ENCODE data around the gene ACTMAP. TPM values are rescaled to one million over a fixed set of nuclear protein-coding genes. Genes with fewer than 3 reads are reported as not detected.

The ACTMAP gene
- total RNA-seq, 1 experiment from 2014 or later = 39.3 TPM

DNA sequence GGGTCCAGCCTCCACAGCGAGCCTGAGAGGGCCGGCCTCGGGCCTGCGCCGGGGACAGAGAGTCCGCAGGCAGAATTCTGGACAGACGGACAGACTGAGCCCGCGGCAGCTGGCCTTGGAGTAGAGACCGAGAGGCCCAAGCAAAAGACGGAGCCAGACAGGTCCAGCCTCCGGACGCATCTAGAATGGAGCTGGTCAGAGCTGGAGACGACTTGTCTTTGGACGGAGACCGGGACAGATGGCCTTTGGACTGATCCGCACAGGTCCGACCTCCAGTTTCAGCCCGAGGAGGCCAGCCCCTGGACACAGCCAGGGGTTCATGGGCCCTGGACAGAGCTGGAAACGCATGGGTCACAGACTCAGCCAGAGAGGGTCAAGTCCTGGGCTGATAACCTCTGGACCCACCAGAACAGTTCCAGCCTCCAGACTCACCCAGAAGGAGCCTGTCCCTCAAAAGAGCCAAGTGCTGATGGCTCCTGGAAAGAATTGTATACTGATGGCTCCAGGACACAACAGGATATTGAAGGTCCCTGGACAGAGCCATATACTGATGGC is 32.9 kb downstream of the ACTMAP start:
- POLR2A ChIA-PET (ENCODE audit: unreplicated experiment) = interaction anchor here (0.5 to 1.9 kb wide), 4 partner anchors 19 to 145 kb away, joined by 3 to 10 read pairs (median 6); partner anchors contain the start of gene RAB4B
- peaks cover 16% of the 10 kb centered on the region for H4K20me1 ChIP-seq (ENCODE audit: insufficient read depth)
- H3K4me2 ChIP-seq = peak overlapping the region; percentile 98
- intact Hi-C loops (cut with micrococcal nuclease; ENCODE audit: unreplicated experiment) = loop anchor here (5.0 kb wide), 3 partner anchors 105 to 510 kb away; partner anchors contain the start of gene SERTAD1
- peak overlapping the region; percentile 99 for H3K27ac ChIP-seq
- H3K27me3 ChIP-seq (ENCODE audit: insufficient read depth, low read depth) = no peaks in the 10 kb centered on the region
- no TSS peak for BruUV-seq (replicated peaks)
- H3F3A ChIP-seq (ENCODE audit: insufficient read depth, low read depth) = peaks cover 27% of the 10 kb centered on the region
- peaks cover 53% of the 10 kb centered on the region for H3K79me2 ChIP-seq (ENCODE audit: low read depth)
- H3K36me3 ChIP-seq (ENCODE audit: low read depth) = peaks cover 12% of the 10 kb centered on the region; the same call in 1 of the 2 replicates
- no peak for TF ChIP-seq EZH2 (IDR thresholded peaks at IDR 0.05; ENCODE audit: low read depth)
- TF ChIP-seq, protein P1, sequence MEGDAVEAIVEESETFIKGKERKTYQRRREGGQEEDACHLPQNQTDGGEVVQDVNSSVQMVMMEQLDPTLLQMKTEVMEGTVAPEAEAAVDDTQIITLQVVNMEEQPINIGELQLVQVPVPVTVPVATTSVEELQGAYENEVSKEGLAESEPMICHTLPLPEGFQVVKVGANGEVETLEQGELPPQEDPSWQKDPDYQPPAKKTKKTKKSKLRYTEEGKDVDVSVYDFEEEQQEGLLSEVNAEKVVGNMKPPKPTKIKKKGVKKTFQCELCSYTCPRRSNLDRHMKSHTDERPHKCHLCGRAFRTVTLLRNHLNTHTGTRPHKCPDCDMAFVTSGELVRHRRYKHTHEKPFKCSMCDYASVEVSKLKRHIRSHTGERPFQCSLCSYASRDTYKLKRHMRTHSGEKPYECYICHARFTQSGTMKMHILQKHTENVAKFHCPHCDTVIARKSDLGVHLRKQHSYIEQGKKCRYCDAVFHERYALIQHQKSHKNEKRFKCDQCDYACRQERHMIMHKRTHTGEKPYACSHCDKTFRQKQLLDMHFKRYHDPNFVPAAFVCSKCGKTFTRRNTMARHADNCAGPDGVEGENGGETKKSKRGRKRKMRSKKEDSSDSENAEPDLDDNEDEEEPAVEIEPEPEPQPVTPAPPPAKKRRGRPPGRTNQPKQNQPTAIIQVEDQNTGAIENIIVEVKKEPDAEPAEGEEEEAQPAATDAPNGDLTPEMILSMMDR (conservative IDR thresholded peaks at IDR 0.05) = no peak
- no peaks in the 10 kb centered on the region for H3K9me2 ChIP-seq (ENCODE audit: insufficient read depth)
- peak; percentile 19 to 38 for DNase-seq
- CTCF ChIA-PET = interaction anchor here (0.6 kb wide), 1 partner anchor 297 kb away, joined by 4 read pairs; no protein-coding TSS in a partner anchor
- H3K4me1 ChIP-seq (replicated peaks; ENCODE audit: insufficient read depth) = peaks cover 33% of the 10 kb centered on the region
- no peak overlapping the region for H2AFZ ChIP-seq
- H3K9me3 ChIP-seq (ENCODE audit: insufficient read depth, low read depth) = no peaks in the 10 kb centered on the region
- peak overlapping the region; percentile 75 for H3K4me3 ChIP-seq

DNA sequence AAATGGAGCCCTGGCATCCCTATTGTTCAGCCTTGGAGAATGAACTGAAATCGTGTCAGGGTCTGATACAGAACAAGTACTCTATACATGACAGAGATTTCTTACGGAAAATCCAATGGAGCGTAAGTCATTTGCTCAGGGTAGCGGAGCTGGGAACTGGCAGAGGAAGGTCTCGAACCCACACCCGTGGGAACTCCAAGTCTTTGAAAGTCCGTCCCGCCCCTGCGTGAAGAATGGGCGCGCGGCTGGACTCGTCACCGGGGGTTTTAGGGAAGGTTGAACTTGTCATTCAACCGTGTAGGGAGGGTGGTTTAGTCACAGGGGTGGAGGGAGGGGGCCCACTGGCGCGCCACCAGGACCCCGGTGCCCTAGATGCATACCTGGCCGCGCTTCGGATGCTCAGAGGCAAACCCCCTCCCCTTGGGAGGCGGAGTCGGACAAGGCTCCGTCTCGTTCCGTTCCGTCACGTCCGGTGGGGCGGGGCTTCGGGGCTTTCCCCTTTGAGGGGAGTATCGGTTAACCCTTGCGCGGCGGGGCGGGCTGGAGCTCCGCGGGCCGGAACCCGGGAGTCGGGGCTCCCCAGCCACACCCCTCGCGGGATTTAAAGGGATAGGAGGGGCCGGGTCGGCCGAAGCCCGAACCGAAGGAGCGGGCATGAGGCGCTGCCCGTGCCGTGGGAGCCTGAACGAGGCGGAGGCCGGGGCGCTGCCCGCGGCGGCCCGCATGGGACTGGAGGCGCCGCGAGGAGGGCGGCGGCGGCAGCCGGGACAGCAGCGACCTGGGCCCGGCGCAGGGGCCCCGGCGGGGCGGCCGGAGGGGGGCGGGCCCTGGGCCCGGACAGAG is 33.6 kb downstream of the ACTMAP start, which contains the start of the genes COQ8B and ITPKC:
Gene COQ8B (minus strand): TSS at position 405 of the 843 bp plus-strand sequence. CDS start 2,254 bp downstream, outside the sequence.
Gene ITPKC (plus strand): TSS at position 631 of the 843 bp plus-strand sequence. CDS start 24 bp downstream, at position 655.
- Histone ChIP-seq H3K9me3 (ENCODE audit: insufficient read depth, low read depth) (no peaks in the 10 kb centered on the region), H3K27me3 (ENCODE audit: insufficient read depth, low read depth) (no peaks in the 10 kb centered on the region), H3K36me3 (ENCODE audit: low read depth) (peaks cover 13% of the 10 kb centered on the region; the same call in 1 of the 2 replicates), H3K4me1 (replicated peaks; ENCODE audit: insufficient read depth) (peaks cover 26% of the 10 kb centered on the region), H4K20me1 (ENCODE audit: insufficient read depth) (peaks cover 9% of the 10 kb centered on the region), H3K4me2 (peak within 1 kb of the TSS; percentile 98), H3K27ac (peak within 1 kb of the TSS; percentile 99), H3F3A (ENCODE audit: insufficient read depth, low read depth) (peaks cover 27% of the 10 kb centered on the region), H2AFZ (no peak within 1 kb of the TSS), H3K9me2 (ENCODE audit: insufficient read depth) (no peaks in the 10 kb centered on the region), H3K79me2 (ENCODE audit: low read depth) (peaks cover 46% of the 10 kb centered on the region), H3K4me3 (peak within 1 kb of the TSS; percentile 75)
- no peak for TF ChIP-seq EZH2 (IDR thresholded peaks at IDR 0.05; ENCODE audit: low read depth)
- TF ChIP-seq, protein P1 (conservative IDR thresholded peaks at IDR 0.05) = no peak
- ChIA-PET CTCF (interaction anchor here (0.6 kb wide), 1 partner anchor 296 kb away, joined by 4 read pairs; no protein-coding TSS in a partner anchor), POLR2A (ENCODE audit: unreplicated experiment) (interaction anchor here (0.5 to 1.9 kb wide), 6 partner anchors 10 to 547 kb away, joined by 3 to 11 read pairs (median 7); partner anchors contain the start of genes ACTMAP and RAB4B)
- DNase-seq = peak; percentile 94 to 99
- TSS peak; percentile 80 for BruUV-seq (replicated peaks)
- intact Hi-C loops (cut with micrococcal nuclease; ENCODE audit: unreplicated experiment) = loop anchor here (1.0 to 5.0 kb wide), 6 partner anchors 34 to 511 kb away; partner anchors contain the start of genes ACTMAP and SERTAD1

DNA sequence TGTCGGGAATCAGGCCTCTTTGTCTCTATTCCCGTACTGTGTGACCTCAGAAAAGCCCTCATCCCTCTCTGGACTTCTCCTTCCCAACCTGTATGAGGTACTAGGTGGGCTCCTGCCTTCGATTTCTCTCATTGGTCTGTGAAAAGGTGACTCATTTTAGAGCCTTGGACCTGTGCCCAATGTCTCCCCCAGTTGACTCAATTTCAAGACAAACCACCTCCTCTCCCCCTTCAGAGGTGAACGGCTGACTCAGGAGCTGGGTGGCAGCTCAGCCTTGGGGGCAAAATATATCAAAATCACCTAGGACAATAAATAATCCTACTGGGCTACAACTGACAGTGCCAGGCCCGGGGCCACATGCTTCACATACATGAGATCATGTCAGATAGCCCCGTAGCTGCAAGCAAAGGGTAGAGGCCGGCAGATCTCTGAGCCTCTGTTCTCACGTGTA is 34.2 kb downstream of the ACTMAP start:
- Histone ChIP-seq H2AFZ (no peak overlapping the region), H3K4me2 (peak overlapping the region; percentile 84), H3F3A (ENCODE audit: insufficient read depth, low read depth) (peaks cover 27% of the 10 kb centered on the region), H3K79me2 (ENCODE audit: low read depth) (peaks cover 39% of the 10 kb centered on the region), H4K20me1 (ENCODE audit: insufficient read depth) (peaks cover 4% of the 10 kb centered on the region), H3K27ac (peak overlapping the region; percentile 99), H3K9me3 (ENCODE audit: insufficient read depth, low read depth) (no peaks in the 10 kb centered on the region), H3K27me3 (ENCODE audit: insufficient read depth, low read depth) (no peaks in the 10 kb centered on the region), H3K36me3 (ENCODE audit: low read depth) (peaks cover 10% of the 10 kb centered on the region; the same call in 1 of the 2 replicates), H3K4me1 (replicated peaks; ENCODE audit: insufficient read depth) (peaks cover 23% of the 10 kb centered on the region), H3K9me2 (ENCODE audit: insufficient read depth) (no peaks in the 10 kb centered on the region), H3K4me3 (peak overlapping the region; percentile 75)
- BruUV-seq (replicated peaks) = no TSS peak
- ChIA-PET CTCF (no interaction called here), POLR2A (ENCODE audit: unreplicated experiment) (interaction anchor here (0.5 to 1.9 kb wide), 4 partner anchors 10 to 112 kb away, joined by 4 to 11 read pairs (median 10); partner anchors contain the start of genes ACTMAP and RAB4B)
- peak in 1 of 2 experiments; percentile 91 for DNase-seq
- TF ChIP-seq EZH2 (IDR thresholded peaks at IDR 0.05; ENCODE audit: low read depth) = no peak
- TF ChIP-seq, protein P1 (conservative IDR thresholded peaks at IDR 0.05) = 0 out of 2 replicates have a peak, but pooled peaks have one; percentile 31
- intact Hi-C loops (cut with micrococcal nuclease; ENCODE audit: unreplicated experiment) = loop anchor here (1.0 to 5.0 kb wide), 6 partner anchors 34 to 511 kb away; partner anchors contain the start of genes ACTMAP and SERTAD1
